ENCODE measurements around the gene KCNB1. TPM values are rescaled to one million over a fixed set of nuclear protein-coding genes. Genes with fewer than 3 reads are reported as not detected.

Gene KCNB1
- total and polyA plus RNA-seq, 2 donors (not counting 1 experiment from before 2014, with no cell fraction given) = under 0.01 to 0.07 TPM

- H3K27ac ChIP-seq (ENCODE audit: insufficient read depth, low read length) = no peak overlapping the region
- peaks cover 15% of the 10 kb centered on the region for H3K27me3 ChIP-seq (ENCODE audit: control insufficient read depth, insufficient read depth, low read length)
- H4K20me1 ChIP-seq (ENCODE audit: control insufficient read depth, extremely low read depth, insufficient read depth, low read length) = no peaks in the 10 kb centered on the region
- no peak overlapping the region for H3K9ac ChIP-seq (ENCODE audit: insufficient read depth, low read length)
- no peaks in the 10 kb centered on the region for H3K79me2 ChIP-seq (ENCODE audit: control insufficient read depth, insufficient read depth, low read length)
- H3K9me3 ChIP-seq (ENCODE audit: control insufficient read depth, insufficient read depth, low read depth, low read length) = no peaks in the 10 kb centered on the region
- no peak overlapping the region for H3K4me2 ChIP-seq (ENCODE audit: extremely low read depth, insufficient read depth, low read length)
- peak in 1 of 2 donors; percentile 10 for DNase-seq (ENCODE audit: low read depth in 2 of 2)
- H3K36me3 ChIP-seq (ENCODE audit: control insufficient read depth, insufficient read depth, low read length) = no peaks in the 10 kb centered on the region
- no peak overlapping the region for H3K4me3 ChIP-seq (replicated peaks in 1 of 4; ENCODE audit: control extremely low read depth in 1 of 4, insufficient read depth in 1 of 4, low read depth in 3 of 4, low read length in 4 of 4)
- H3K4me1 ChIP-seq (ENCODE audit: control insufficient read depth, extremely low read depth, insufficient read depth, low read length) = no peaks in the 10 kb centered on the region
- no peak for TF ChIP-seq EZH2 (IDR thresholded peaks at IDR 0.05; ENCODE audit: low read length, missing control alignments)
- no peak for TF ChIP-seq CTCF (conservative IDR thresholded peaks at IDR 0.05 in 1 of 2, IDR thresholded peaks at IDR 0.05 in 1 of 2; ENCODE audit: low read depth in 1 of 2, low read length in 2 of 2)
- no peak overlapping the region for H2AFZ ChIP-seq (ENCODE audit: low read length)
Measured at GRCh38 chr20:49447946-49448809, 34.3 kb downstream of the KCNB1 start.

- Histone ChIP-seq H3K79me2 (ENCODE audit: control insufficient read depth, insufficient read depth, low read length) (no peaks in the 10 kb centered on the region), H3K4me3 (replicated peaks in 1 of 4; ENCODE audit: control extremely low read depth in 1 of 4, insufficient read depth in 1 of 4, low read depth in 3 of 4, low read length in 4 of 4) (no peak overlapping the region), H3K27ac (ENCODE audit: insufficient read depth, low read length) (no peak overlapping the region), H3K9me3 (ENCODE audit: control insufficient read depth, insufficient read depth, low read depth, low read length) (no peaks in the 10 kb centered on the region), H3K9ac (ENCODE audit: insufficient read depth, low read length) (no peak overlapping the region), H4K20me1 (ENCODE audit: control insufficient read depth, extremely low read depth, insufficient read depth, low read length) (no peaks in the 10 kb centered on the region), H3K36me3 (ENCODE audit: control insufficient read depth, insufficient read depth, low read length) (no peaks in the 10 kb centered on the region), H3K27me3 (ENCODE audit: control insufficient read depth, insufficient read depth, low read length) (peaks cover 12% of the 10 kb centered on the region), H3K4me2 (ENCODE audit: extremely low read depth, insufficient read depth, low read length) (no peak overlapping the region), H2AFZ (ENCODE audit: low read length) (no peak overlapping the region), H3K4me1 (ENCODE audit: control insufficient read depth, extremely low read depth, insufficient read depth, low read length) (no peaks in the 10 kb centered on the region)
- DNase-seq (ENCODE audit: low read depth in 2 of 2) = no peak
- TF ChIP-seq EZH2 (IDR thresholded peaks at IDR 0.05; ENCODE audit: low read length, missing control alignments) (no peak), CTCF (conservative IDR thresholded peaks at IDR 0.05 in 1 of 2, IDR thresholded peaks at IDR 0.05 in 1 of 2; ENCODE audit: low read depth in 1 of 2, low read length in 2 of 2) (no peak)
Measured at GRCh38 chr20:49447364-49447763, 35.1 kb downstream of the KCNB1 start.

- Histone ChIP-seq H3K4me1 (ENCODE audit: control insufficient read depth, extremely low read depth, insufficient read depth, low read length) (no peaks in the 10 kb centered on the region), H3K27me3 (ENCODE audit: control insufficient read depth, insufficient read depth, low read length) (peaks cover 12% of the 10 kb centered on the region), H3K4me3 (replicated peaks in 1 of 4; ENCODE audit: control extremely low read depth in 1 of 4, insufficient read depth in 1 of 4, low read depth in 3 of 4, low read length in 4 of 4) (no peak overlapping the region), H4K20me1 (ENCODE audit: control insufficient read depth, extremely low read depth, insufficient read depth, low read length) (no peaks in the 10 kb centered on the region), H3K79me2 (ENCODE audit: control insufficient read depth, insufficient read depth, low read length) (no peaks in the 10 kb centered on the region), H2AFZ (ENCODE audit: low read length) (no peak overlapping the region), H3K4me2 (ENCODE audit: extremely low read depth, insufficient read depth, low read length) (no peak overlapping the region), H3K27ac (ENCODE audit: insufficient read depth, low read length) (no peak overlapping the region), H3K9ac (ENCODE audit: insufficient read depth, low read length) (no peak overlapping the region), H3K9me3 (ENCODE audit: control insufficient read depth, insufficient read depth, low read depth, low read length) (no peaks in the 10 kb centered on the region), H3K36me3 (ENCODE audit: control insufficient read depth, insufficient read depth, low read length) (no peaks in the 10 kb centered on the region)
- TF ChIP-seq EZH2 (IDR thresholded peaks at IDR 0.05; ENCODE audit: low read length, missing control alignments) (no peak), CTCF (conservative IDR thresholded peaks at IDR 0.05 in 1 of 2, IDR thresholded peaks at IDR 0.05 in 1 of 2; ENCODE audit: low read depth in 1 of 2, low read length in 2 of 2) (no peak)
- peak; percentile 42 to 43 for DNase-seq (ENCODE audit: low read depth in 2 of 2)
Measured at GRCh38 chr20:49446808-49447207, 35.7 kb downstream of the KCNB1 start.

Data from fibroblast of lung (primary cell).